H9 (cell line): ENCODE results near the gene LTB4R2. TPM values are rescaled to one million over a fixed set of nuclear protein-coding genes. Genes with fewer than 3 reads are reported as not detected.

Experiments
- DNase-seq: peaks from one replicate; pipeline ENCODE4 v3.0.0-alpha.2; 2017
- H2AFZ ChIP-seq: one replicate; pipeline ENCODE4 v1.6.1; 2013; ENCODE audit warnings: mild to moderate bottlenecking, low read length, control low read depth, moderate library complexity
- H2AK5ac ChIP-seq: 2 replicates; pipeline ENCODE4 v1.6.1; 2013; ENCODE audit warnings: low read length, control low read depth, mixed read lengths; ENCODE audit not compliant: insufficient read length
- H2BK120ac ChIP-seq: one replicate; pipeline ENCODE4 v1.6.1; 2013; ENCODE audit warnings: low read depth, mild to moderate bottlenecking, low read length, control low read depth, inconsistent platforms; ENCODE audit not compliant: poor library complexity, severe bottlenecking
- H2BK12ac ChIP-seq: 2 replicates; pipeline ENCODE4 v1.6.1; 2013; ENCODE audit warnings: low read length, control low read depth, mixed read lengths, low read depth; ENCODE audit not compliant: insufficient read length
- H2BK15ac ChIP-seq: 2 replicates; pipeline ENCODE4 v1.6.1; 2013; ENCODE audit warnings: low read depth, low read length, control low read depth
- H2BK20ac ChIP-seq: one replicate; pipeline ENCODE4 v1.6.1; 2013; ENCODE audit warnings: low read depth, mild to moderate bottlenecking, low read length, control low read depth, inconsistent platforms; ENCODE audit not compliant: poor library complexity, severe bottlenecking
- H2BK5ac ChIP-seq: 2 replicates; pipeline ENCODE4 v1.6.1; 2013; ENCODE audit warnings: low read length, control low read depth, mixed read lengths; ENCODE audit not compliant: insufficient read length
- H3K14ac ChIP-seq: 2 replicates; pipeline ENCODE4 v1.6.1; 2013; ENCODE audit warnings: low read length, control low read depth; ENCODE audit not compliant: insufficient read depth
- H3K18ac ChIP-seq: 2 replicates; pipeline ENCODE4 v1.6.1; 2013; ENCODE audit warnings: low read depth, mild to moderate bottlenecking, mixed read lengths, low read length, control low read depth; ENCODE audit not compliant: insufficient read length
- H3K23ac ChIP-seq: 2 replicates; pipeline ENCODE4 v1.6.1; 2013; ENCODE audit warnings: low read length, control low read depth, mixed read lengths, low read depth; ENCODE audit not compliant: insufficient read length
- H3K23me2 ChIP-seq: 2 replicates; pipeline ENCODE4 v1.6.1; 2013; ENCODE audit warnings: low read depth, mild to moderate bottlenecking, mixed read lengths, low read length, control low read depth; ENCODE audit not compliant: insufficient read length, poor library complexity, severe bottlenecking
- H3K27ac ChIP-seq: 2 replicates; pipeline ENCODE4 v1.5.1; 2013; ENCODE audit warnings: low read length, control low read depth, mixed read lengths, low read depth; ENCODE audit not compliant: insufficient read length
- H3K27me3 ChIP-seq: 2 replicates; pipeline ENCODE4 v1.6.1; 2013; ENCODE audit warnings: low read length, control low read depth, inconsistent platforms; ENCODE audit not compliant: insufficient read depth
- H3K4ac ChIP-seq: 2 replicates; pipeline ENCODE4 v1.6.1; 2013; ENCODE audit warnings: low read depth, mild to moderate bottlenecking, control low read depth, inconsistent platforms, low read length, moderate library complexity
- H3K4me1 ChIP-seq: 2 replicates; pipeline ENCODE4 v1.6.1; 2013; ENCODE audit warnings: low read length, control low read depth, inconsistent platforms; ENCODE audit not compliant: insufficient read depth
- H3K4me2 ChIP-seq: 2 replicates; pipeline ENCODE4 v1.6.1; 2013; ENCODE audit warnings: low read length, control low read depth, mixed read lengths; ENCODE audit not compliant: insufficient read length, insufficient read depth
- H3K56ac ChIP-seq: 2 replicates; pipeline ENCODE4 v1.6.1; 2013; ENCODE audit warnings: low read depth, mild to moderate bottlenecking, mixed read lengths, low read length, control low read depth; ENCODE audit not compliant: insufficient read length
- H3K79me1 ChIP-seq: 2 replicates; pipeline ENCODE4 v1.6.1; 2013; ENCODE audit warnings: low read depth, mild to moderate bottlenecking, moderate library complexity, low read length, control low read depth, inconsistent platforms; ENCODE audit not compliant: insufficient read depth, poor library complexity, severe bottlenecking
- H3K79me2 ChIP-seq: 2 replicates; pipeline ENCODE4 v1.6.1; 2013; ENCODE audit warnings: low read length, control low read depth, inconsistent platforms; ENCODE audit not compliant: insufficient read depth
- H3K9ac ChIP-seq: 2 replicates; pipeline ENCODE4 v1.6.1; 2013; ENCODE audit warnings: low read length, control low read depth, mixed read lengths; ENCODE audit not compliant: insufficient read length; ENCODE audit errors: extremely low read depth
- H3K9me3 ChIP-seq: one replicate; pipeline ENCODE4 v1.6.1; 2013; ENCODE audit warnings: low read depth, low read length, inconsistent platforms; ENCODE audit not compliant: control insufficient read depth
- H3T11ph ChIP-seq: one replicate; pipeline ENCODE4 v1.6.1; 2013; ENCODE audit warnings: mild to moderate bottlenecking, low read length, control low read depth, inconsistent platforms
- H4K20me1 ChIP-seq: one replicate; pipeline ENCODE4 v1.6.1; 2013; ENCODE audit not compliant: control insufficient read depth, insufficient read length, insufficient read depth
- H4K5ac ChIP-seq: 2 replicates; pipeline ENCODE4 v1.6.1; 2013; ENCODE audit warnings: low read depth, mild to moderate bottlenecking, mixed read lengths, low read length, control low read depth; ENCODE audit not compliant: insufficient read length
- H4K8ac ChIP-seq: replicated peaks from 2 replicates; pipeline ENCODE4 v1.6.1; 2013; ENCODE audit warnings: low read length, control low read depth, mixed read lengths, low read depth; ENCODE audit not compliant: insufficient read length
- H4K91ac ChIP-seq: 2 replicates; pipeline ENCODE4 v1.6.1; 2013; ENCODE audit warnings: low read depth, mild to moderate bottlenecking, moderate library complexity, mixed read lengths, low read length, control low read depth; ENCODE audit not compliant: insufficient read length
- H3K27ac Mint-ChIP-seq, 3 experiments: 2 replicates in 2 of 3; 3 replicates in 1 of 3; pipeline ENCODE4 v1.8.0; 2020 to 2021; ENCODE audit warnings: mixed read lengths in 3 of 3, mild to moderate bottlenecking in 1 of 3, moderate library complexity in 1 of 3
- H3K27me3 Mint-ChIP-seq: 2 replicates; pipeline ENCODE4 v1.8.0; 2021; ENCODE audit warnings: low read depth, mild to moderate bottlenecking, moderate library complexity, mixed read lengths
- H3K36me3 Mint-ChIP-seq, 3 experiments: 2 replicates in 2 of 3; 3 replicates in 1 of 3; pipeline ENCODE4 v1.8.0; 2020 to 2021; ENCODE audit warnings: low read depth in 3 of 3, mixed read lengths in 3 of 3; ENCODE audit not compliant: insufficient read depth in 1 of 3
- H3K4me1 Mint-ChIP-seq, 2 experiments: 2 replicates each; pipeline ENCODE4 v1.8.0; 2020; ENCODE audit warnings: mixed read lengths in 2 of 2
- H3K4me3 Mint-ChIP-seq, 2 experiments: 2 replicates in 1 of 2; 3 replicates in 1 of 2; pipeline ENCODE4 v1.8.0; 2020 to 2021; ENCODE audit warnings: mild to moderate bottlenecking in 2 of 2, mixed read lengths in 2 of 2, moderate library complexity in 1 of 2
- H3K9me3 Mint-ChIP-seq, 2 experiments: 2 replicates in 1 of 2; 3 replicates in 1 of 2; pipeline ENCODE4 v1.8.0; 2020; ENCODE audit warnings: mild to moderate bottlenecking in 2 of 2, mixed read lengths in 2 of 2, moderate library complexity in 1 of 2
- CTCF ChIP-seq: fragments of 200-600 bp; sonication (generic); conservative IDR thresholded peaks from 3 replicates; pipeline ENCODE4 v1.8.0; 2021; ENCODE audit warnings: antibody characterized with exemption, mild to moderate bottlenecking
- WGBS: extraction: QIAGEN DNeasy Blood & Tissue Kit; methylation state at CpG from one replicate; pipeline ENCODE4 v1.1.7; 2013; ENCODE audit warnings: missing lambda C conversion rate, low lambda C conversion rate, mixed read lengths; ENCODE audit not compliant: insufficient read length; ENCODE audit errors: extremely low coverage; 5-methylcytosine and 5-hydroxymethylcytosine counted together
- total RNA-seq: library from RNA; stranded (reverse); gene quantifications from 2 replicates; pipeline ENCODE4 v1.2.1, GENCODE V29; 2021

Gene LTB4R2
- total RNA-seq, 1 experiment from 2014 or later: 13.4 TPM

- Histone ChIP-seq H2AK5ac (no peak overlapping the region), H4K20me1 (no peaks in the 10 kb centered on the region), H3K27ac (no peak overlapping the region), H3T11ph (no peak overlapping the region), H4K8ac (no peak overlapping the region), H2BK5ac (no peak overlapping the region), H3K4me2 (peak overlapping the region; percentile 69), H3K23ac (no peak overlapping the region), H3K79me1 (no peaks in the 10 kb centered on the region), H2BK20ac (no peak overlapping the region), H4K91ac (no peak overlapping the region), H3K4me1 (no peaks in the 10 kb centered on the region), H2BK12ac (no peak overlapping the region), H3K9ac (no peak overlapping the region), H3K79me2 (no peaks in the 10 kb centered on the region), H3K9me3 (no peaks in the 10 kb centered on the region), H3K14ac (no peak overlapping the region), H3K56ac (no peak overlapping the region), H3K4ac (no peak overlapping the region), H4K5ac (no peak overlapping the region), H2BK15ac (no peak overlapping the region), H3K18ac (no peak overlapping the region), H2AFZ (no peak overlapping the region), H2BK120ac (no peak overlapping the region), H3K27me3 (no peaks in the 10 kb centered on the region), H3K23me2 (peaks cover 8% of the 10 kb centered on the region)
- no peak for DNase-seq
- peaks cover 3 to 21% (median 14%) of the 10 kb centered on the region in 3 experiments; a peak in 5 of 7 replicates for H3K36me3 Mint-ChIP-seq
- H3K4me3 Mint-ChIP-seq: peak overlapping the region; percentile 83 to 86
- peak overlapping the region; percentile 88 to 97 (median 96); a peak in 6 of 7 replicates for H3K27ac Mint-ChIP-seq
- no CpG with 5 or more reads among the region's 13 CpGs for WGBS
- no peaks in the 10 kb centered on the region for H3K27me3 Mint-ChIP-seq
- H3K9me3 Mint-ChIP-seq: no peaks in the 10 kb centered on the region
- peaks cover 12 to 14% of the 10 kb centered on the region in 2 experiments for H3K4me1 Mint-ChIP-seq
- TF ChIP-seq CTCF: no peak
Measured at GRCh38 chr14:24270537-24271133, 39.3 kb upstream of the LTB4R2 start.
